MM.1S (cell line): Measurements from ENCODE around the gene TENT4A.

Experiments used
- DNase-seq: peaks from one replicate; pipeline ENCODE4 v3.0.0-alpha.2; 2015
- H2AFZ ChIP-seq: fragments of 300-600 bp; sonication (generic); 2 replicates; pipeline ENCODE4 v1.6.0; 2016; ENCODE audit warnings: antibody characterized with exemption, low read length
- H3F3A ChIP-seq: fragments of 300-600 bp; sonication (generic); 2 replicates; pipeline ENCODE4 v1.6.1; 2016; ENCODE audit warnings: mild to moderate bottlenecking, antibody characterized with exemption, low read length, moderate library complexity, mixed read lengths; ENCODE audit not compliant: insufficient read depth
- H3K27ac ChIP-seq: fragments of 300-600 bp; sonication (generic); 2 replicates; pipeline ENCODE4 v1.5.1; 2016; ENCODE audit warnings: mild to moderate bottlenecking, low read length
- H3K27me3 ChIP-seq: fragments of 300-600 bp; sonication (generic); replicated peaks from 2 replicates; pipeline ENCODE4 v1.6.0; 2016; ENCODE audit warnings: low read length; ENCODE audit not compliant: insufficient read depth
- H3K36me3 ChIP-seq: fragments of 300-600 bp; sonication (generic); replicated peaks from 2 replicates; pipeline ENCODE4 v1.6.1; 2016; ENCODE audit warnings: mild to moderate bottlenecking, low read length, mixed read lengths; ENCODE audit not compliant: insufficient read depth
- H3K4me1 ChIP-seq: fragments of 300-600 bp; sonication (generic); 2 replicates; pipeline ENCODE4 v1.6.1; 2016; ENCODE audit warnings: low read length, mixed read lengths
- H3K4me2 ChIP-seq: fragments of 300-600 bp; sonication (generic); 2 replicates; pipeline ENCODE4 v1.6.0; 2016; ENCODE audit warnings: low read depth, low read length
- H3K4me3 ChIP-seq: fragments of 300-600 bp; sonication (generic); 2 replicates; pipeline ENCODE4 v1.5.1; 2016; ENCODE audit warnings: low read length, mixed read lengths
- H3K79me2 ChIP-seq: fragments of 300-600 bp; sonication (generic); 2 replicates; pipeline ENCODE4 v1.6.1; 2016; ENCODE audit warnings: mixed run types, low read length, mixed read lengths
- H3K9ac ChIP-seq: fragments of 300-600 bp; sonication (generic); 2 replicates; pipeline ENCODE4 v1.6.1; 2016; ENCODE audit warnings: low read length, mixed read lengths
- H3K9me2 ChIP-seq: fragments of 300-600 bp; sonication (generic); replicated peaks from 2 replicates; pipeline ENCODE4 v1.6.1; 2016; ENCODE audit warnings: mild to moderate bottlenecking, low read length, mixed read lengths; ENCODE audit not compliant: insufficient read depth
- H3K9me3 ChIP-seq: fragments of 300-600 bp; sonication (generic); replicated peaks from 2 replicates; pipeline ENCODE4 v1.6.1; 2016; ENCODE audit warnings: mild to moderate bottlenecking, low read length, mixed read lengths; ENCODE audit not compliant: insufficient read depth
- H4K20me1 ChIP-seq: fragments of 300-600 bp; sonication (generic); 2 replicates; pipeline ENCODE4 v1.6.1; 2016; ENCODE audit warnings: mild to moderate bottlenecking, low read length, moderate library complexity, mixed read lengths; ENCODE audit not compliant: insufficient read depth
- CTCF ChIP-seq: fragments of 300-600 bp; sonication (generic); IDR thresholded peaks from 2 replicates; pipeline ENCODE4 v1.5.1; 2016; ENCODE audit warnings: antibody characterized with exemption, low read length, mixed read lengths
- EZH2 ChIP-seq: fragments of 300-600 bp; sonication (generic); optimal IDR thresholded peaks from 2 replicates; pipeline ENCODE3; 2017; ENCODE audit warnings: low read depth, mild to moderate bottlenecking, antibody characterized with exemption, low read length, mixed read lengths
- EZH2phosphoT487 ChIP-seq: fragments of 300-600 bp; sonication (generic); IDR thresholded peaks from 2 replicates; pipeline ENCODE4 v1.6.1; 2018; ENCODE audit warnings: antibody characterized with exemption, low read length

TENT4A gene

GRCh38 chr5:6673031-6673430, 40.2 kb upstream of the TENT4A start:
- Histone ChIP-seq H3K4me3 (no peak overlapping the region), H3K9me3 (no peaks in the 10 kb centered on the region), H3K4me2 (no peak overlapping the region), H3K9ac (no peak overlapping the region), H4K20me1 (no peaks in the 10 kb centered on the region), H3K4me1 (no peaks in the 10 kb centered on the region), H3K79me2 (no peaks in the 10 kb centered on the region), H2AFZ (no peak overlapping the region), H3K9me2 (no peaks in the 10 kb centered on the region), H3K27ac (no peak overlapping the region), H3F3A (no peaks in the 10 kb centered on the region), H3K36me3 (no peaks in the 10 kb centered on the region), H3K27me3 (no peaks in the 10 kb centered on the region)
- TF ChIP-seq CTCF (no peak), EZH2 (no peak), EZH2phosphoT487 (no peak)
- no peak for DNase-seq

- Histone ChIP-seq H3K27me3 (no peaks in the 10 kb centered on the region), H3K79me2 (no peaks in the 10 kb centered on the region), H2AFZ (no peak overlapping the region), H3F3A (no peaks in the 10 kb centered on the region), H3K27ac (no peak overlapping the region), H3K36me3 (no peaks in the 10 kb centered on the region), H3K9me3 (no peaks in the 10 kb centered on the region), H3K4me3 (no peak overlapping the region), H3K9me2 (no peaks in the 10 kb centered on the region), H3K4me1 (no peaks in the 10 kb centered on the region), H4K20me1 (no peaks in the 10 kb centered on the region), H3K4me2 (no peak overlapping the region), H3K9ac (no peak overlapping the region)
- TF ChIP-seq CTCF = no peak
- TF ChIP-seq EZH2phosphoT487 = no peak
- DNase-seq = no peak
These were observed 39.3 kb upstream of the TENT4A start for GRCh38 chr5:6673963-6674362.

- H3F3A ChIP-seq = no peaks in the 10 kb centered on the region
- no peaks in the 10 kb centered on the region for H4K20me1 ChIP-seq
- H3K9me3 ChIP-seq = no peaks in the 10 kb centered on the region
- H3K4me1 ChIP-seq = no peaks in the 10 kb centered on the region
- no peak overlapping the region for H2AFZ ChIP-seq
- H3K27ac ChIP-seq = no peak overlapping the region
- no peaks in the 10 kb centered on the region for H3K9me2 ChIP-seq
- no peak for DNase-seq
- H3K4me3 ChIP-seq = no peak overlapping the region
- H3K36me3 ChIP-seq = no peaks in the 10 kb centered on the region
- TF ChIP-seq EZH2phosphoT487 (no peak), CTCF (no peak), EZH2 (no peak)
- H3K9ac ChIP-seq = no peak overlapping the region
- no peak overlapping the region for H3K4me2 ChIP-seq
- no peaks in the 10 kb centered on the region for H3K79me2 ChIP-seq
- H3K27me3 ChIP-seq = no peaks in the 10 kb centered on the region
These were observed 38.8 kb upstream of the TENT4A start for GRCh38 chr5:6674421-6674820.

- Histone ChIP-seq H3K79me2 (no peaks in the 10 kb centered on the region), H3K27ac (no peak overlapping the region), H3K9me3 (no peaks in the 10 kb centered on the region), H3F3A (no peaks in the 10 kb centered on the region), H3K9me2 (no peaks in the 10 kb centered on the region), H3K27me3 (no peaks in the 10 kb centered on the region), H3K36me3 (no peaks in the 10 kb centered on the region), H3K9ac (no peak overlapping the region), H3K4me2 (no peak overlapping the region), H4K20me1 (no peaks in the 10 kb centered on the region), H2AFZ (no peak overlapping the region), H3K4me3 (no peak overlapping the region), H3K4me1 (no peaks in the 10 kb centered on the region)
- no peak for DNase-seq
- TF ChIP-seq EZH2 (no peak), CTCF (no peak), EZH2phosphoT487 (no peak)
These were observed 38.3 kb upstream of the TENT4A start for GRCh38 chr5:6674886-6675285.
